HG03342 (cell line): ENCODE data around the gene JADE3.

Experiments used
- ATAC-seq: cut with Tn5 transposase; IDR thresholded peaks from one replicate; pipeline ENCODE4 v1.9.1; 2021; ENCODE audit warnings: mild to moderate bottlenecking, moderate library complexity; ENCODE audit not compliant: unreplicated experiment

The JADE3 gene

DNA sequence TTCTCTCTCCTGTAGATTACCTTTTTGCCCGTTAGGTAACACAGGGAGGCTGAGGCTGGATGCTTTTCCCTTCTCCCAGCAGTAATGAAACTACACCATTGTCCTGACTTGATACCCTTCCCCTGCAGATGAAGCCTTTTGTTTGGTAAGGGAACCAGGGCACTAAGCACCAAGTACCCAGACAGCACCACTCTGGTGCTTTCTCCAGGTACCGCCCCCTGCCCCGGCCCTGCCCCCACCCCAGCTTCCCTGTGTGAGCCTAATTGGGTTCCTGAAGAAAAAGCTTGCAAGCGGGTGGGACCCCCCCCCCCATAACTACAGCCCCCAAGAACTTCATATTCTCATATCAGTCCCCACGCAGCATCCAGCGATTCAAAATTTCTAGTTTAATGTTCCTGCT, 79.8 kb downstream of the JADE3 start:
- ATAC-seq: no peak

DNA sequence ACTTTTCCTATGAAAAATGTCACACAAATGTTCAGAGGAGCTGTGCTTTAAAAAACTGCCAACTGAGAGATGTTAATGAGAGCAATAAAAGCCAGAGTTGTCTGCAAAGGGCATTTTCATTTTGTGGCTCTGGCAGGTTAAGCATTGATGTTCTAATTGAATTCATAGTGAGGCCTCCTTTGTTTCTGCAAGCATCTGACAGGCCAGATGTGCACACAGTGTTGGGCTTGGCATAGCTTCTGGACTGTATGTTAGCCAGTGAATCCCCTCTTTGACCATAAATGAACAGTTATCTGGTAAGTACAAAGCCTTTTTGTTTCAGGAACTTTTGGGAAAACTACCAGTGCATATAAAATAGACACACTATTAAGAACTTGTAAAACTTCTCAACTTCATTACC, 81.9 kb downstream of the JADE3 start:
- no peak for ATAC-seq

DNA sequence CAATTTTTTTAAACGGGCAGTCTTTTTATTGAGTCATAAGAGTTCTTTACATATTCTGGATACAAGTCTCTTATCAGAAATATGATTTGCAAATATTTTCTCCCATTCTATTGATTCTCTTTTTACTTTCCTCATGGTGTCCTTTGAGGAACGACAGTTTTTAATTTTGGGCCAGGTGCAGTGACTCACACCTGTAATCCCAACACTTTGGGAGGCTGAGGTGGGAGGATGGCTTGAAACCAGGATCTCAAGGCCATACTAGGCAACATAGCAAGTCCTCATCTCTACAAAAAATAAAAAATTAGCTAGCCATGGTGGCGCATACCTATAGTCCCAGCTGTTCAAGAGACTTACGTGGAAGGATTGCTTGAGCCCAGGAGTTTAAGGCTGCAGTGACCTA, 99.9 kb downstream of the JADE3 start:
- ATAC-seq: no peak

DNA sequence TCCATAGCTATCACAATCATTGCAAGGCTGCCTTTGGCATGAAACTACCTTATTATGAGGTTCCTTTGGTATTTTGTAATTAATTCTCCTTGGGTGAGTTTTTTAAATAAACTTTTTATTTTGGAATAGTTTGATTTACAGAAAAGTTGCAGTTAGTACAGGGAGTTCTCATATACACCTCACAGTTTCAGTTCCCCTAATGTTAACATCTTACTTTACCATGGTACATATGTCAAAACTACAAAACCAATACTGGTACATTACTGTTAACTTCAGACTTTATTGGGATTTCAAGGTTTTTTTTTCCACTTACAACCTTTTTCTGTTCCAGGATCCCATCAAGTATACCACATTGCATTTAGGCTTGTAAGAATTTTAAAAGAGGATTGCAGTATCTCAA, 114.0 kb downstream of the JADE3 start:
- ATAC-seq: no peak

DNA sequence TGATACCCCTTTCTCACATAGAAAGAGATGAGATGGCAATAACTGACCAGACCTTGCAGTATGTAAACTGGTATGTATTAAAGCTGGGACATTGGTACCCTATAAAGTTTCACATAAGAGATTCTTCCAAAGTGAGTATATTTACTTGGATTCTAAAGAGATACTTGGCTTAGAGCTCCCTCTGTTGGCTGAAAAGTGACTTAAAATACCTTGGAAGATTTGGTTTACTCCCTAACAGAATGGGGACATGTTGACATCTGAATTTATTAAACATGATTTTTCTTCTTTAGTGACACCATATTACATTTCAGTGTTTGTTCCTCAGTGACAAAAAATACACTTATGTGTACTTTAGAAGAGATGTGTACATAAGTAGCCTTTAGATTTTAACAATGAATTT, 118.1 kb downstream of the JADE3 start:
- ATAC-seq: no peak

DNA sequence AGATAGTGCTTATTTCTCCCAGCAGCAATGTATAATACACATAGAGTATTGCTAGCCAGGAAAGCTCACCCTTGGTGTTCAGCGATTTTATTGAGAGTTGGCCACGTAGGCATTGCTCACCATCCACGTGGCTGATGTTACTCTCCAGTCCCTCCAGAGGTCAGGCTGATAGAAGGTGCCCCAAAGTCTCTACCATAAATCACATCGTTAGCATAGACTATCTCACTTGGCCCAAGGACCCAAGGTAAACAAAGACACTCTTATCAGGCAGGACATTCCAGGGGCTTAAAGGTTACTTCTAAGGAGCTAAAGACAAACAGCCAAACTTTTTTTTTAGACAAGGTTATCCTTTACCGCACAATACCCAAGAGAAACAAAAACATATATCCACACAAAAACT, 135.8 kb downstream of the JADE3 start:
- ATAC-seq: no peak

DNA sequence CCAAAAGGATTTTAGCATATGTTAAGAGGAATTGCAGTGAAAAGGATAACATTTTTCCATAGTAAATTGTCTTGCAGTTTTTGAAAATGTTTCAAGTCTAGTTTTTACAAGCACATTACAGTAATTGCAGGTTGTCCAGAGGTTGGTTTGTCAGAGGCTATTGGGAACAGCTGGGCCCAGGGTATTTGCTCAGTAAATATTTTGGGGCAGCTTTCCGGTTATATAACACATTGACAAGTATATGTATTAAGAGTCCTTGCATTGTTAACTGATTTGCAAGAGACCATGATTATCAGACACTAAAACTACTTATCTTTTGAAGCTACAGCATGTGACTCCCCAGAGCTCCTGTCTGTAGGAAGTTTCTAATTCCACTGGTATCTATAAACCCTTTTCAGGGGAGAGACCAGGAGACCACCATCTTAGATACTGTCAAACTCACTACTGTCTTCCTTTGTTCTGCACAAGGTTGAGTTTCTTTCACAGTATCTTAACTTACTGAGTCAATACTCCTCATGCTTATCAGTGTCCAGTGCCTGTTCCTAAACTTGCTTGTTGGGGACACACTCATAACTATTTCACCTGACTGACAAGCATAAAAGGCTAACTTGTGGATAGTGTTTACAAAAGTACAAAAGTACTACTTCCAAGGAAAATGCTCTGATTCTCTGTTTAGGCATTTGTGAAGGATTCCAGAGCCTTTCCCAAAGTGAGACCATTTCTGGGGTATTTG, 147.1 kb downstream of the JADE3 start:
- no peak for ATAC-seq

DNA sequence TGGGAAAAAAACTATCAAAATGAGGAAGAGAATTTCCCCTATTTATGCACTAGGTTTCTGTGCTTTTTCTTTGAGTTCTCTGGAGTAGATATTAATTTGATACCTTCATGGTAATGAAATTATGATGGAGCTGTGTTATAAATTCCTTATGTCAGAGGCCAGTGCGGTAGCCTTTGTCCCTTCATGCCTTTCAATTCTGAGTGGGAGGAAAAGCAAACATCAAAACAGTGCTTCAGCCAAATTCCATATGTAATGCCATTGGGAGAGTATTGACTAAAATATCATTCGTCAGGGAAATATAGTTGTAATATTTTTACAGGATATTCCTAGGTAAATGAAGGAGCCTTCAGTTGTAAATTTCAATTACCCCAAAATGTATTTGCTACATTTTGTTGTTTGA, 148.5 kb downstream of the JADE3 start:
- no peak for ATAC-seq

DNA sequence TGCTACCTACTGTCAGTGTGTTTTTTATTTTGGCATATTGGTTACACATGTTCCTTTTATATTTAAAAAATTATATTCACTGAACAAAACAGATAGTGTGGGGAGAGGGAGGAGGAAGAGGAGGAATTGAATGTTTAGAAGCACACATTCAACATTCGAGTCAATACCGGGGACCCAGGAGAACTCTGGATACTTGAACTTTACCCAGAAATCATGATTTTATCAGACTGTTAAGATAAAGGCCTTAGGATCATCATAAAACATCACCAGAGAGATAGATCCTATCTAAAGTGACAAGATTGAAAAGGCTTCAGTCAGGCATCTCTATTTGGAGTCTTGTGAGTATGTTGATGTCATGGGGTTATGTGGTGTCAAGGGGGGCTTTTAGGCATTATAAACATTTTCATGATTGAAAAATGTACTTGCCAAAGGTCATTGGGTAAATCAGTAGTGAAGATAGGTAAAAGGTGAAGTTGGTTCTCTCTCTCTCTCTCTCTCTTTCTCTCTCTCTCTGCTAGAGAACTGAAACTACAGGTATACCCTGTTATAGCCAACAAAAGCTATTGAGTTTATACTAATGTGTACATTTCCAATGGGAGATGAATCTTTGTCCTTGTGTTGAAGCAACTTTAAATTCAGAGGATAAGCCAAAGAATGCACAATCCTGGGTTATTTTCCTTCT, 149.2 kb downstream of the JADE3 start:
- no peak for ATAC-seq

DNA sequence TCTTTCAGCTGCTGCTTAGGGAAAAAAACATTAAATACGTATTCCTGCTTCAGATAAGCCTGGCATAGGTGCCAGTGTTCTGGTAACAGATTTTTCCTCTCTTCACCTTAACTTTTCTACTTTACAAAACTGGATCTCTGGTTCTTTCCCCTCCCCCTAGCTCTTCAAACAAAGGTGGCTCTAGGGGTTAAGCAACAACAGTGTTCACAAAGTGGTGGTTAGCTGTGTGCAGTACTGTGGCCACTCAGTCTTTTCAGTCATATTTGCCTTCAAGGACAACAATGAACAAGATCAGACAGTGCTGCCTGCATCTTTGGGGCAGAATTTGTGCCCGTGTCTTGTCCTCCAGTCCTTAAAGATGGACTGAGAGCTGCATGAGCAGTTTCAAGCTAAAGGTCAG, 151.0 kb downstream of the JADE3 start:
- ATAC-seq: no peak

DNA sequence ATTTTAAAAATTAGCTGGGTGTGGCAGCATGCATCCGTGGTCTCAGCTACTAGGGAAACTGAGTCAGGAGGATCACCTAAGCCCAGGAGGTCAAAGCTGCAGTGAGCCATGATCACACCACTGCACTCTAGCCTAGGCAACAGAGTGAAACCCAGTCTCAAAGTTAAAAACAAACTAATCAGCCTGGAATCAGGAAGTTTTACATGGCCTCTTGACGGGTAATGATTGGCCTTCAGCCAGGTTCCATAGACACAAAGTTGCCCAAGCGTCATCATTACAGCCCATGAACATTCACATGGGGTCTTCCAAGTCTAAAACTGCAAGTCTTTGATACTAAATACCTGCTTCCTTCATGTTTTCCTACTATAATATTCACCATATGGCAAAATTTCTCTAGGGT, 156.0 kb downstream of the JADE3 start:
- no peak for ATAC-seq

DNA sequence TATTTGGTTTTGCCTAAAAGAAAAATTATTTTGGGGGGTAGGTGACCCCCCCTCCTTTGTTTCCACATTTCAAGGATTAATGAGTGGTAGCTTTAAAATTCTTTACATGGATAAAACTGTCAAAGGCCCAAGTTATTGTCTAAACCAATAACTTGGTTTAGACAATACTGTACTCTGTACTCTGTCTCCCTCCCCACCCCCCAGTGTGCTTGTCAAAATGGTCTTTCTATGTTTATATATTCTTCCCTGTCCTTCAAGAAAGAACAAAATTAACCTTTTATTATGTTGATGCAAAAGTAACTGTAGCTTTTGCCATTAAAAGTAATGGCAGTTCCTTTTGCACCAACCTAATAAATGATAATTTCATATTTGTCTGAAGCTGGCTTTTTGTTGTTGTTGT, 156.5 kb downstream of the JADE3 start:
- ATAC-seq: no peak

DNA sequence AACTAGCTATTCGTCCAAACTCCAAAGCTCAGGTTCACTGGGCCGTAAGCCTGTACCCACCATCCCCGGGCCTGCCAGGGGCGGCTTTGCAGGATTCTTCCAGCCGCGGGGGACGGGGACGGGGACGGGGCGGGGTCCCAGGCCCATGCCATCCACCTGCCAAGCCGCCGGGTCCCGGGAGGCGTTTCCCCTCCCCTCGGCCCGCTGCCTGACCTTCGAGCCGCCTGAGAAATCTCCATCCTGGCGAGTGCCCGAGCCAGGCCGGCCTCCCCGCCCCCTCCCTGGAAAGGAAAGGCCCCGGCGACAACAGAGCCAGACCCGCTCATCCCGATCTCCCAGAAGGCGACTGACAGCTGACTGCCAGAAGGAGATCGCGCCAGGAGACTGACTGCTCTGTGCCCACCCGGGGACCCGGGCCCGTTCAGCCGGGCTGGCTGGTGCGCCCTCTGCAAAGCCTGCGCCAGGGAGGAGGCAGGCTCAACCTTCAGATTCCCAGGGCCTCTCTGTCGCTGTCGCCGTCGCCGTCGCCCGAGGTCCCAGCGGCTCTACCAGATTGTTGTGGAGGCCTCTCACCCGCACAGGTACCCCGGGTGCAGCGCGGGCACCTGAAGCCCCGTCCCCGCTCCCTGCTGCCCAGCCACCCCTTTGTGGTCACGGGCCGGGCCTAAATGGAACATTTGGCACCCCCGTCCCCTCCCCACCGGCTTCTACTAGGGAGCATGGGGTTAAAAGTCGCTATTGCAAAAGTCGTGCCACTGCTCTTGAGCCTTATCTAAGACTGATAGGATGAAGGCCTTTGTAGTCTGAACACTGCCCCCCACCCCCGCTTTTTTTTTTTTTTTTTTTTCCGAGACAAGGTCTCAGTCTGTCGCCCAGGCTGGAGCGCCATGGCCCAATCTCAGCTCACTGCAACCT, 166.2 kb downstream of the JADE3 start, which contains the start of gene RGN:
RGN (plus strand) TSS at position 315 of the 915 bp plus-strand sequence. CDS start 2,702 bp downstream, outside the sequence.
- ATAC-seq: no peak

DNA sequence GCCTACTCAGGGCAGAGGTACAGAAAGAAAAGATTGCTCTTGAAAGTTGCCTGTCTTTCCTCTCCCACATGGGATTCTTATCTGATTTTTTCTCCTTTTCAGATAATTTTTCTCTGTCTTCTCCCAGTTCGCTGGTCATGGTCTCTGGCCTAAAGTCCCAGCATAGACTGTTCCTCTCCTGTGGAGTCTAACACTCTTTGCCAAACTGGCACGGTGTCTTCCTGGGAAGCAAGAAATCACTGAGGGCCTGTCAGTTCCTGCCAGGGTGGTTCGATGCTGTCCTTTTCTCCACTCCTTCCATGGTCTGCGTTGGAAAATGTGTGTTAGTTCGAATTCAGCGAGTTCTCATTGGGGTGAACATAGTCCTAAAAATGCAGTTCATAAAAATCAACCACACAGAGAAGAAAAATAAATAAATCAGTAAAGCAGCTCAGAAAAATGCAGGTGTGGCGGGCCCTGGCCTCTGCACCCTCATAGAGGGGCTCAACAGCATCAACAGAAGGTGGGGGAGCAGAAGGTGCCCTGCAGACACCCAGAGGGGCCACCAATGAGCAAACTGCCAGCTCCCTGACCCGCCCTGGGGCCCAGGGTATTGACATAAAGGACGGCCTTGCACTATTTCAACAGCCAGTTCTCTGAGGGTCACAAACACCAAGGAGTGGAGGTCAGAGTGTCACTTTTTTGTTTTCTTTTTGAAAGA, 168.1 kb downstream of the JADE3 start:
- no peak for ATAC-seq

DNA sequence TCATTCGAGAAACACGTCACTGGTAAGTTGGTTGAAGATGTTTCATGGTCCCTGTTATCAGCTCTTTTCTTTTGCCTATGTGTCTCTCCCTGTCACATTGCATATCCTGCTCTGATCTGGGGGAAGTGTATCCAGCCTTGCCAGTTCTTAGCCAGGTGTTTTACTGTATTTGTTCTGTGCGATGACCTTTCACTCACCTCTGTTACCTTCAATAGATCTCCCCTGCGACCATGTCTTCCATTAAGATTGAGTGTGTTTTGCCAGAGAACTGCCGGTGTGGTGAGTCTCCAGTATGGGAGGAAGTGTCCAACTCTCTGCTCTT, 168.7 kb downstream of the JADE3 start:
- no peak for ATAC-seq

DNA sequence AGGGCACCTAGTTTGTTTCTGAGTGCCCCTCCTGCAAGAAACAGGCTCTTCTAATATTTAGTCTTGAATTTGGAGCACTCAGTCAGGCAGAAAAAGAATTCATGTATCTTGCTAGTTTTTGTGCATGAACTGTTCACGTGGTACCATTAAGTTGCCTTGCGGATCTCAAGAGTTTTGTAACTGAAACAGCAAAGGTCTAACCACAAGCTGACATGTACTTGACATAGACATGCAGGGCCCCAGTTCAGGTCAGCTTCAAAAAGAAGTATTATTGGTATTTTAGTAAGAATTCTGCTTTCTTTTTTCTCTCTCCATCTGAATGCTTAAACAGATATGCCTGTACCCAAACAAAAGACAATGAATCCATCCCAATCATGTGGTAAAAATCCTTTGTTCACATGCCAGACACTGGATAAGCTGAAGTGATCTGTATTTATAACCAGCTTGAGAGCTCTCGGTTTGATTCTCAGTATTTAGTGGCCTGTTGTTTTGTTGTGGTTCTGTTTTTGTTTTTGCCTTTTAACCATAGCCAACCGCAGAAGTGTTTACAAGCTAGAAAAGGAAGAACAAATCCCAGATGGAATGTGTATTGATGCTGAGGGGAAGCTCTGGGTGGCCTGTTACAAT, 179.0 kb downstream of the JADE3 start:
- ATAC-seq: peak; percentile 82

DNA sequence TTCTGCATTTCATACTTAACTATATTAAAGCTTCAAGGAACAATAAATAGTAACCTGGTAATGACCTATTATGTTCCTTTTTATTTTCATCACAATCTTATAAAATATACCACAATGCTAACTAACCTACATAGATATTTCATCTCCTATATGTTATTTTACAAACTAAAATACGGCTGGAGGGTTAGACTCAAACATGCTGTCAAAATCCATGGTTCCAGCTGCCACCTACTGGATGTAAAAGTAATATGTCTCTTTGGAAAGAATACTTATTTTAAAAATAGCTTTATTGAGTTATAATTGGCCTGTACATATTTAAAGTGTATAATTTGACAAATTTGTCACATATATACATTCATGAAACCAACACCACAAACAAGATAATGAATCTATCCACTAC, 181.0 kb downstream of the JADE3 start:
- ATAC-seq: no peak

DNA sequence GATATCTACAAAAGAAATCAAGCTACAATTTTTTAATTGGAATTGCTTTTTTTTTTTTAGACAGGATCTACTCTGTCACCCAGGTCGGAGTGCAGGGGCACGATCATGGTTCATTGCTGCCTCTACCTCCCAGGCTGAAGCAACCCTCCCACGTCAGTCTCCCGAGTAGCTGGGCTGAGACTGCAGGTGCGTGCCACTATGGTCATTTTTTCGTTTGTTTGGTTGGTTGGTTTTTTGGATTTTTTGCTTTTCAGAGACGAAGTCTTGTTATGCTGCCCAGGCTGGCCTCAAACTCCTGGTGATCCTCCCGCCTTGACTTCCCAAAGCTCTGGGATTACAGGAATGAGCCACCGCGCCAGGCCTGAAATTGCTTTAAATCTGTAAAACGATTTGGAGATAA, 181.6 kb downstream of the JADE3 start:
- ATAC-seq: no peak

DNA sequence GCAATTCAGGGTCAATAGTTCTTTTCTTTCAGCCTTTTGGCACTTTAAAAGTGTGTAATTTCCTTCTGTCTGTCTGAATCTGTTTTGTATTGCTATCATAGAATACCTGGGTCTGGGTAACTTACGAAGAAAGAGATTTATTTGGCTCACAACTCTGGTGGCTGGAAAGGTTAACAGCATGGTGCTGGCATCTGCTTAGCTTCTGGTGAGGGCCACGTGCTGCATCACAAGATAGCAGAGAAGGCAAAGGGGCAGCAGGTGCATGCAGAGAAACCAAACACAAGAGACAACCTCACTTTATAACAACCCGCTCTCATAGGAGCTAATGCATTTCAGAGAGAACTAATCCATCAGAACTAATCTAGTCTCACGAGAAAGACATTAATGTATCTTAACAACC, 184.8 kb downstream of the JADE3 start:
- ATAC-seq: no peak

DNA sequence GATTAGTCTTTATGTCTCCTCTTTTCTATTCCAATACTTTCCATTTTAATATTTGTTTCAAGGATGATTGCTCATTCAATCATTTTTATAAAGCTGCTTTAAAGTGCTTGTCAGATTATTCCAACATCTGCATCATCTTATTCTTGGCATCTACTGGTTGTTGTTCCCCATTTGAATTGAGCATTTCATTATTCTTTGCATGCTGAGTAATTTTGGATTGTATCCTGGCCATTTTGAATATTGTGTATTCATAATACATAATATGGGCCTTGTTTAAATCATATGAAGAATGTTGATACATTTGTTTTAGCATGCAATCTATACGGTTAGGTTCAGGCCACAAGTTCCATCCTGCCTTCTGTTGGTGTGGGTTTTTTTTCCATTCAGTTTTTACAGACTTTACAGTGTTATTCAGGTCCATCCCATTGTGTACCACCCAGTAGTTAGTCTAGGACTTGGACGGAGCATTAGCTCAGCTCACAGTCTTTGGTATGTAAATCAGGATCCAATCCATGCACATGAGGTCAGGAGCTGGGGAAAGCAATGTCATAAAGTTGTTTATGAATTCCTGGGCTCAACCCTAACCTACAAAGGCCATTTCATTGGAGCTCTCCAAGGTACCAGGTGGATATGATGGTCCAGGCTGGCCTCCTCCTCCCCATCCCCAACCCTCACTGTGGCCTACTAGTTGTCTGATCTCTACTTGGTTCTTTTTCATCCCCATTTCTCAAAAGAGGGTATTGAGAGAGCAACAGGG, 186.3 kb downstream of the JADE3 start:
- no peak for ATAC-seq
